HG03521 (cell line): ENCODE measurements around the gene PSD2.
"Not testable (repeated sequence)": the region's sequence is repeated elsewhere in the genome, so short reads cannot be mapped to it uniquely, and the experiment has no call there.

Experiments used
- ATAC-seq: cut with Tn5 transposase; IDR thresholded peaks from one replicate; pipeline ENCODE4 v1.9.1; 2021; ENCODE audit warnings: mild to moderate bottlenecking, moderate library complexity; ENCODE audit not compliant: unreplicated experiment

PSD2 gene

GRCh38 chr5:139789116-139789844, 6.3 kb upstream of the PSD2 start:
- no peak for ATAC-seq

DNA sequence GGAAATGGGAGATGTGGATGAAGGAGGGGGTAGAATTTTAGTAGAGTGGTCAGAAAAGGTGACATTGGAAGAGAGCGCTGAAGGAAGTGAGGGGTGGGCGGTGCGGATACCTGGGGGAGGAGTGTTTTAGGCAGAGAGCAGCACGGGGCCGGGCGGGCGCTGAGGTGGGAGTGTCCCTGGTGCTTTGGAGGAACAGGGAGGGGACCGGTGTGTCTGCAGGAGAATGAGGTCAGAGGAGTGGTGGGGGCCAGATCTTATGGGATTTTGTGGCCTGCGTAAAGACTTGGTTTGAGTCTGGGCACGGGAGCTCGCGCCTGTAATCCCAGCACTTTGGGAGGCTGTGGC, 5.8 kb upstream of the PSD2 start:
- ATAC-seq = no peak

DNA sequence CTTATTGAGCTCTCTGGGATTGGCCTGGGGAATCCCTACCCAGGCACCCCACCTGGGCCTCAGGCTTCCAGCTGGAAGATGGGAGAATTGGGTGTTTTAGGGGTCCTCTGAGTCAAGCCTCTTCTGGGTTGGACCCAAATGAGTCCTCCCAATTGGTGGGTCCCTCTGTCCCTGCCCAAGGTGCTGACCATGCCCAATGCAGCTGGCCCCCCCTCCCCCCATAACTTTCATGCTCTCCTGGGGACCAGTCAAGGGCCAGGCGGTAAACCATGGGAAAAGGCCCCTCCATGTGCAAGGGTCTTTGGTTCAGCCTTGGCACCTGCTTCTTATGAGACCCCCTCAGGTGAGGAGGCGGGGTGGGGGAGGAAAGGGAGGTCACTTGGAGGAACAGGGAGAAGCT, 3.4 kb upstream of the PSD2 start:
- ATAC-seq = no peak

DNA sequence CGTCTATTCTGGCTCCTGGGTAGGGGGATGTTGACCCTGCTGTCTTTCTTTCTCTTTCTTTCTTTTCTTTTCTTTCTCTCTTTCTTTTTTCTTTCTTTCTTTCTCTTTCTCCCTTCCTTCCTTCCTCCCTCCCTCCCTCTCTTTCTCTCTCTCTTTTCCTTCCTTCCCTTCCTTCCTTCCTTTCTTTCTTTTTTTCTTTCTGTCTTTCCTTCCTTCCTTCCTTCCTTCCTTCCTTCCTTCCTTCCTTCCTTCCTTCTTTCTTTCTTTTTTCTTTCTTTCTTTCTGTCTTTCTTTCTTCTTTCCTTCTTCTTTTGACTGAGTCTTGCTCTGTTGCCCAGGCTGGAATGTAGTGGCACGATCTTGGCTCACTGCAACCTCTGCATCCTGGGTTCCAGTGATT, 3.0 kb upstream of the PSD2 start:
- ATAC-seq = not testable (repeated sequence)

GRCh38 chr5:139794067-139794846, 1.4 kb upstream of the PSD2 start:
- no peak for ATAC-seq

DNA sequence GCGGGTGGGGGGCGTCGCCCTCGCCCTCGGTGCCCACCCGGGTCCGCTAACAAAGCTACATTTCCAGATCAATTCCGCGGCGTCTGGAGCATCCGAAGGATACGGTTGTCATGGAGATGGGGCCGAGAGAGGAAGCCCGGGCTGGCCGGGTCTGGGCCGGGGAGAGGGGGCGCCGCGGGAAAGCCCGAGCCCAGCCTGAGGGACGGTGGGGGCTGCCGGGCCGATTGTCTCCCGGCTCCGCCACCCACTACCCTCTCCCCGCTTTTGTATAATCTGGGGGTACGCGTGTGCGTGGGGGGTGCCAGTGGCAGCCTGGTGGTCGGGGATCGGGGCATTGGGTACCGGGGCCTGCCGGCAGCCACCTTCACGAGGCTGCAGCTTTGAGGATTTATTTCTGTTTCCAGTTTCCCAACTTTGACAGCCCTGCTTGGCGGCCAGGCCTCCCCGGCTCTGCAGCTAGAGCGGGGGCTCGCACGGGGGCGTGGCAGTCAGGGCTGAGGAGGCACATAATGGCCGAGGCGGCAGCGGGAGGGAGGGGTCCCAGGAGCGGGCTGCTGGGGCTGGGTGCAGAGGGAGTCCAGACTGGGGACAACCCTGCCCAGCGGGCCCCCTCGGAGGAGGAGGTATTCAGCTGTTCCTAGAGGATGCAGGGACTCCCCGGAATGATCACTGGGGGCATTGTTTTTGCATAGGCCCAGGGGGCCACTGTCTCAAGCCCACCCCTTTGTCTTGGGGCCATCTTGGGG, 626 bp downstream of the PSD2 start:
- no peak for ATAC-seq

DNA sequence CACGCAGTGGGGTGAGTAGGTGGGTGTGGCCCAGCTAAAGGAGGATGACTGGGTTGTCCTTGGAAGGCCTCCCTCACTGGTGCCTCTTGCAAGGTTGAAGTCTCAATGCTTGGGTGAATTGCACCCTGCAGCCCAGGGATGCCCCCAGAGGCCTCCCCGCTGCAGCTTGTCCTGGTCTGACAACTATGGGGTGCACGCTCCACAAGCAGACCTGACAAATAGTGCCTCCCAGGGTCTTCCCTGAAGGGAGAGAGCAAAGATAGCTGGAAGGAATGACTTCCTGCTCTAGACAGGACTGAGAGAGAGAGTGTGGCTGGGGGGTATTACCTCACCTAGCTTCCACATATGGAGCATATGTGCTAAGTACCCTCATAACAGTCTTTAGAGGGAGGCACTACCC, 1.7 kb downstream of the PSD2 start:
- ATAC-seq = no peak

GRCh38 chr5:139797856-139798510, 2.4 kb downstream of the PSD2 start:
- no peak for ATAC-seq

GRCh38 chr5:139798883-139799282, 3.3 kb downstream of the PSD2 start:
- ATAC-seq = no peak

DNA sequence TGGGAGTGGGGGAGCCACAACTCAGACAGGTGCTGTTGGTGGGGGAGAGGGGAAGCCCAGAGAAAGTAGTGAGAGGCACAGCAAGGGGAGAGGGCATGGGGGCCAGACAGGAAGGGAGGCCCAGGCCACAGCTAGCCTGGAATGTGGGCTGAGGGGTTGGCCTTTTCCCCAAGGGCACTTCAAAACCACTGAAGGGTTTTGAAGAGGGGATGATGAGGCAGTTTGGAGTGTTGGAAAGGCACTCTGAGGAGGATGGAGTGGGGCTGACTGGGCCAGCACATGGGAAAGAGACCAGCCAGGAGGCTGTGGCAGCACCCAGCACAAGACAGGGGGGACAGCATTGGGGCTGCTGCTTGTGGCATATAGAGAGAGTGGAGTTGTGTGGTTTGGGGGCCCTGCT, 3.8 kb downstream of the PSD2 start:
- ATAC-seq = no peak

DNA sequence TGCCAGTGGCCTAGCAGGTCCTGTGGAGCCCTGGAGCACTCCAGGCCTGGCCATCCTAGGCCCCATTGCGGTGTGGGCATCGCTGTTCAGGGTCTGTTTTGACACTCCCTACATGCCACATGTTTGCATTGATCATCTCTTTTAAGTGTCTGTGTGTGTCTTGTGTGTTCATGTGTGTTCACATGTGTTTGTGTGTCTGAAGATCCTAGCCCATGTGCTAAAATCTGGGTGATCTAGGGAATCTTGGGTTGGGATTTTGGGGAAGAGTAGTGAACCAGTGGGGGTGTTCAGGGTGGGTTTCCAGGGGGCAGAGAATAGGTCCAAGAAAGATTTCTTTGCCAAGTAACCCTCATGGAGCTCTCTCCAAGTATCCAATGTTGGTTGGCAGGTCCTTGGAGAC, 8.4 kb downstream of the PSD2 start:
- no peak for ATAC-seq

DNA sequence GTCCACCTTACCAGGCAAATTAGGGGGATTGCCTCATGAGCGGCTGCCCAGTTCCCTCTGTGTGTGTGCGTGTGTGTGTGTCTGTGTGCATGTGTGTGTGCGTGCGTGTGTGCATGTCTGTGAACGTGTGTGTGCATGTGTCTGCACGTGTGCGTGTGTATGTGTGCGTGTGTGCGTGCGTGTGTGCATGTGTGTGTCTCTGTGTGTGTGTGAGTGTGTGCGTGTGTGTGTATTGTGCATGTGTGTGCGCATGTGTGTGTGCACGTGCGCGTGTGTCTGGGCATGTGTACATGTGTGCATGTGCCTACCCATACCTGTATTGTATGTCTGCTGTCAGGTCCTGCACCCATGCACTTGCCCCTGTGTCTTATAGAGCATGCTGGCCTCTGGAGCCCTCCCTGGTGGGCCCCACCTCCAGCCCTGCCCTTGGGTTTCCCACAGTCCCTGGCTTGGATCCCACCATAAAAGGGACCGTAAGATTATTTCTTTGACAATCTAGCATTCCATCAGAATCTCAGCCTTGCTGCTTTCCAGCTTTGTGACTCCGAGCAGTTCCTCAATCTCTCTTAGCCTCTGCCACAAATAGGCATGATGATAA, 9.3 kb downstream of the PSD2 start:
- no peak for ATAC-seq

DNA sequence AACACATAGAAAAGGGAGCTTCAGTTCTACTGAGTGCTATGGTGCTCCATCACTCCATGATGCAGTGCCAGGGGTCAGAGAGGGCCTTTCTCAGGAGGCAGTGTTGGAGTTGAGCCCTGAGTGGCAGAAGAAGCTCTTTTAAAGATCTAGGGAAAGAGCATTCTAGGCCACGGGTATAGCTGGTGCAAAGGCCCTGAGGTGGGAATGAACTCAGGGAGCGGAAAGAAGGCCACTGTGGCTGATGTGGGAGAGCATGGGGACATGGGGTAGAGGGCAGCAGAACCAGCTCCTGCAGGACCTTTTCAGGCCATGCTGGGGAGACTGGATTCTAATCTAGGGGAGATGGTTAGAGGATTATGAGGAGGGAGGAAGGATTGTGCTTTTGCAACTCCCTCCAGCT, 9.9 kb downstream of the PSD2 start:
- no peak for ATAC-seq

- ATAC-seq = no peak
Measured at GRCh38 chr5:139806111-139806510, 10.5 kb downstream of the PSD2 start.

GRCh38 chr5:139806726-139807646, 11.4 kb downstream of the PSD2 start:
- ATAC-seq = no peak

- ATAC-seq = no peak
Measured at GRCh38 chr5:139807647-139808030, 12.0 kb downstream of the PSD2 start.

DNA sequence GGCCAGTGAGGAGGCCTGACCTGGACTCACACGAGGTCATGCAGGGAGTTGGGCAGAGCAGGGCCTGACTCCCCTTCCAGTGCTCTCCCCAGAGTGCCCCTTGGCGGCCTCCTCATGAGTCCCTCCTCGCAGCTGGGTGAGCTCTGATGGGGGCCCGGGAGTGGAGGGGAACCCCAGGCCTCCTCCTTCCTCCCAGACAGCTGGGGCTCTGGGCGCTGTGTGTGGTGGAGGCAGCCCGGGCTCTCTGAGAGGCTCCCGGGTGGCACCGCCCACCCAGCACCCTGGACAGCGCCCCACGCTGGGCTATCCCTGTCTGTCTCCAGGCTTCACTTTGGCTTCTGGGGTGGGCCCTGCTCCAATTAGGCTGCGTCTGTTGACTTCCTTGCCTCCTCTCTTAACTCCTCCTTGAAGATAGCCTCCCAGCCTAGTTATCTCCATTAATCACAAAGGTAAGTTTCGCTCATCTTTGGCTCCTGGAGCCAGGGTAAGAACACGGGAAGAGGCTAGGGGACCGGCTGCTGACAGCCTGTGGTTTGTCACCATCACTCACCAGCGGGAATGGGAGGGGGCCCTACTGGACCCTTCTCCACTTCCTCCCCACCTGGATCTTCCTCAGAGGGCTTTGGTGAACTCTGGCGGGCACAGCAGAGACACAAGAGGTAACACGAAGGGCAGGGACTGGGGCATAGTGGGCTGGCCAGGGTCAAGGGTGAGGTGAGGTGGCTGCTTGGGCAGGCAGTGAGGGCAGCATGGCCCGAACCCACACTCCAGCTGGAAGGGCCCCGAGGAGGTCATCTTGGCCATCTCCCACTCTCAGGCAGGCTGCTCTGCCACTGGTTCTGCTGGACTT, 13.1 kb downstream of the PSD2 start:
- no peak for ATAC-seq

DNA sequence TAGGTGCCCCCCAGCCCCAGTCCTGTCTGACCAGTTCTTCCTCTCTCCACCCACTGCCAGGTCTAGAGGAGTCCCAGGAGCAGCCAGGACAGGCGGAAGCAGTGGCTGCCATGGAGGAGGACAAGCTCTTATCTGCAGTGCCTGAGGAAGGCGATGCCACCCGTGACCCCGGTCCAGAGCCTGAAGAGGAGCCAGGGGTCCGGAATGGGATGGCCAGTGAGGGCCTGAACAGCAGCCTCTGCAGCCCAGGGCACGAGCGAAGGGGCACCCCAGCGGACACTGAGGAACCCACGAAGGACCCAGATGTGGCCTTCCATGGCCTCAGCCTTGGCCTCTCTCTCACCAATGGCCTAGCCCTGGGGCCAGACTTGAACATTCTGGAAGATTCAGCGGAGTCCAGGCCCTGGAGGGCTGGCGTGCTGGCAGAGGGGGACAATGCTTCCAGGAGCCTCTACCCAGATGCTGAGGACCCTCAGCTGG, 13.8 kb downstream of the PSD2 start:
- no peak for ATAC-seq
